GM21367 (cell line): ENCODE results near the gene TWF1.
A peak's percentile ranks its signal among the peaks of the same experiment; 100 is the strongest.
"Not testable (repeated sequence)": the region's sequence is repeated elsewhere in the genome, so short reads cannot be mapped to it uniquely, and the experiment has no call there.

ENCODE experiments used
- ATAC-seq: cut with Tn5 transposase; IDR thresholded peaks from one replicate; pipeline ENCODE4 v1.9.1; 2021; ENCODE audit not compliant: unreplicated experiment

TWF1 gene

GRCh38 chr12:43805860-43806736, at the start of gene TWF1:
TSS of gene TWF1 (minus strand) at chr12:43806317. CDS start at chr12:43806245, 72 bp downstream.
- ATAC-seq, result peak; percentile 92

- ATAC-seq, result no peak
These were observed 46.6 kb upstream of the TWF1 start for GRCh38 chr12:43852744-43853143.

- no peak for ATAC-seq
These were observed 42.7 kb upstream of the TWF1 start for GRCh38 chr12:43848786-43849185.

- ATAC-seq, result no peak
These were observed 42.0 kb upstream of the TWF1 start for GRCh38 chr12:43848226-43848507.

- not testable (repeated sequence) for ATAC-seq
These were observed 41.5 kb upstream of the TWF1 start for GRCh38 chr12:43847425-43848225.

- no peak for ATAC-seq
These were observed 36.1 kb upstream of the TWF1 start for GRCh38 chr12:43842259-43842658.

- ATAC-seq, result no peak
These were observed 35.1 kb upstream of the TWF1 start for GRCh38 chr12:43841253-43841652.

- no peak for ATAC-seq
These were observed 34.2 kb upstream of the TWF1 start for GRCh38 chr12:43840338-43840737.

- ATAC-seq, result peak; percentile 22
These were observed 30.4 kb upstream of the TWF1 start for GRCh38 chr12:43836475-43836989.

GRCh38 chr12:43835656-43836474, 29.7 kb upstream of the TWF1 start, which contains the start of gene TMEM117:
TSS of gene TMEM117 (plus strand) at chr12:43836081.
- ATAC-seq, result peak; percentile 79

- peak; percentile 2 for ATAC-seq
These were observed 29.1 kb upstream of the TWF1 start for GRCh38 chr12:43835264-43835655.

- ATAC-seq, result no peak
These were observed 26.5 kb upstream of the TWF1 start for GRCh38 chr12:43832463-43833168.

- ATAC-seq, result no peak
These were observed 21.0 kb upstream of the TWF1 start for GRCh38 chr12:43827093-43827492.

GRCh38 chr12:43826681-43827080, 20.6 kb upstream of the TWF1 start:
- ATAC-seq, result no peak

- no peak for ATAC-seq
These were observed 18.2 kb upstream of the TWF1 start for GRCh38 chr12:43824207-43824775.

- ATAC-seq, result no peak
These were observed 10.1 kb upstream of the TWF1 start for GRCh38 chr12:43816168-43816567.

GRCh38 chr12:43815416-43815815, 9.3 kb upstream of the TWF1 start:
- ATAC-seq, result no peak

- no peak for ATAC-seq
These were observed 6.8 kb upstream of the TWF1 start for GRCh38 chr12:43812926-43813325.

GRCh38 chr12:43812057-43812456, 5.9 kb upstream of the TWF1 start:
- no peak for ATAC-seq

GRCh38 chr12:43807386-43807785, 1.3 kb upstream of the TWF1 start:
- no peak for ATAC-seq
